ENCODE results near the gene SEMA4B.

SEMA4B gene

DNA sequence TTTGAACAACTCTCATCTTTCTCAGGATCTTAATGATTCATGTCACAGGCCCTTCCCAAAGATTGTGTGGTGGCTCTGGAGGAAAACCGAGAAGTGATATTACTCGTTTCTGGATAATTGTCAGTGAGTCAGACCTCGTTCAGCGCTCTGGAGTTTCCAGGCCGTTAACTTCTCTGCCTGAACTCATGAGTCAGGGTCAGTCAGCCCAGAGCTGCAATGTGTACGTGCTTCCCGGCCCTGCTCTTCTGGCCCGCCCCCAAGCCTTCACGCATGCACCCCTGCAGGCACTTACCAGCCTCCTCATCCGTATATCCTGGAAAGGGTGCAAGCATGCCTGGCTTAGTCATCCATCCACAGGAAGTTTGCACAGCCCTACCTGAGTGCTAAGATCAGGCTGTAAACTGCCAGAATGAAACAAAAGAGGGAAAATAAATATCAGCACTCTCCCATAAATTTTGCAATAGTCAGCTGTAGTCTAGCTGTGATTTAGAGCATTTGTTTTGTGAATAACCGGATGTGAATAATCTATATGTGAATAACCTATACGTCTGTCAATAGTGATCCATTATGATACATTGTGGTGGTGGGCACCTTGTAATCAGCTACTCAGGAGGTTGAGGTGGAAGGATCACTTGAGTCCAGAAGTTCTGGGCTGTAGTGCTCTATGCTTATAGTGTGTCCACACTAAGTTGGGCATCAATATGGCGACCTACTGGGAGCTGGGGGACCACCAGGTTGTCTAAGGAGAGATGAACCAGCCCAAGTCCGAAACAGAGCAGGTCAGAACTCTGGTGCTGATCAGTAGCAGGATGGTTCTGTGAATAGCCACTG lies 35.3 kb upstream of the SEMA4B start:
- H3K27ac ChIP-seq: peak overlapping the region; percentile 94
- TF ChIP-seq, protein P1, sequence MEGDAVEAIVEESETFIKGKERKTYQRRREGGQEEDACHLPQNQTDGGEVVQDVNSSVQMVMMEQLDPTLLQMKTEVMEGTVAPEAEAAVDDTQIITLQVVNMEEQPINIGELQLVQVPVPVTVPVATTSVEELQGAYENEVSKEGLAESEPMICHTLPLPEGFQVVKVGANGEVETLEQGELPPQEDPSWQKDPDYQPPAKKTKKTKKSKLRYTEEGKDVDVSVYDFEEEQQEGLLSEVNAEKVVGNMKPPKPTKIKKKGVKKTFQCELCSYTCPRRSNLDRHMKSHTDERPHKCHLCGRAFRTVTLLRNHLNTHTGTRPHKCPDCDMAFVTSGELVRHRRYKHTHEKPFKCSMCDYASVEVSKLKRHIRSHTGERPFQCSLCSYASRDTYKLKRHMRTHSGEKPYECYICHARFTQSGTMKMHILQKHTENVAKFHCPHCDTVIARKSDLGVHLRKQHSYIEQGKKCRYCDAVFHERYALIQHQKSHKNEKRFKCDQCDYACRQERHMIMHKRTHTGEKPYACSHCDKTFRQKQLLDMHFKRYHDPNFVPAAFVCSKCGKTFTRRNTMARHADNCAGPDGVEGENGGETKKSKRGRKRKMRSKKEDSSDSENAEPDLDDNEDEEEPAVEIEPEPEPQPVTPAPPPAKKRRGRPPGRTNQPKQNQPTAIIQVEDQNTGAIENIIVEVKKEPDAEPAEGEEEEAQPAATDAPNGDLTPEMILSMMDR (conservative IDR thresholded peaks at IDR 0.05; ENCODE audit: low read depth): no peak
- ChIA-PET POLR2A (ENCODE audit: low non-redundant PET) (interaction anchor here (0.7 kb wide), 1 partner anchor 18 kb away, joined by 3 read pairs; no protein-coding TSS in a partner anchor), CTCF (no interaction called here)
- DNase-seq (ENCODE audit: low spot score): peak; percentile 96

DNA sequence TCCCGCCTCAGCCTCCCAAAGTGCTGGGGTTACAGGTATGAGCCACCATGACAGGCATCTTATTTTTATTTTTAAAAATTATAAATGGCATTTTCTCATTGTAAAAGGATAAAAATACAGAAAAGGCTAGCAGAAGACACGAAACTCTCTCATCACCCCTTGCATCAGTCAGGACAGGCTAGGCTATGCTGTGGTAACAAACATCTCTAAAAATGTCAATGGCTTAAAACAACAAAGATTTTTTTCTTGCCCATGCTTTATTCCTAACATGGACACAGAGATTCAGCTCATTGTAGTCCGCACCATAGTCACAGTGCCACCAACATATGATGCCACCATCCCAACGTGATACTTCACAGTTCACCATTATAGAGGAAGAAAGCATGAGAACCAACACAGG lies 34.0 kb upstream of the SEMA4B start:
- no peak for DNase-seq (ENCODE audit: low spot score)
- CTCF ChIA-PET: no interaction called here
- POLR2A ChIA-PET (ENCODE audit: low non-redundant PET): no interaction called here
- peak overlapping the region; percentile 94 for H3K27ac ChIP-seq
- TF ChIP-seq, protein P1 (conservative IDR thresholded peaks at IDR 0.05; ENCODE audit: low read depth): no peak

DNA sequence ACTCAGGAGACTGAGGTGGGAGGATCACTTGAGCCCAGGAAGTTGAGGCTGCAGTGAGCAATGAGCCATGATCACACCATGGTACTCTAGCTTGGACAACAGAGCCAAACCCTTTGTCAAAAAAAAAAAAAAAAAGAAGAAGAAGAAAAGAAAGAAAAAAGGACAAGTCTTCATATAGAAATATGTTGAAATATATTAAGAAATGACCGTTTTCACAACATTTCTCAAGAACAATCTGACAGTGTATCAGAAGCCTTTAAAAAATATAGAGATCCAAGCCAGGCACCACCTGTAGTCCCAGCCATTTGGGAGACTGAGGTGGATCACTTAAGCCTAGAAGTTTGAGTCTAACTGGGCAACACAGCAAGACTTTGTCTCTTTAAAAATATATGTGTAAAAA lies 29.5 kb upstream of the SEMA4B start:
- H3K27ac ChIP-seq: no peak overlapping the region
- TF ChIP-seq, protein P1 (conservative IDR thresholded peaks at IDR 0.05; ENCODE audit: low read depth): no peak
- POLR2A ChIA-PET (ENCODE audit: low non-redundant PET): no interaction called here
- CTCF ChIA-PET: no interaction called here
- DNase-seq (ENCODE audit: low spot score): no peak

DNA sequence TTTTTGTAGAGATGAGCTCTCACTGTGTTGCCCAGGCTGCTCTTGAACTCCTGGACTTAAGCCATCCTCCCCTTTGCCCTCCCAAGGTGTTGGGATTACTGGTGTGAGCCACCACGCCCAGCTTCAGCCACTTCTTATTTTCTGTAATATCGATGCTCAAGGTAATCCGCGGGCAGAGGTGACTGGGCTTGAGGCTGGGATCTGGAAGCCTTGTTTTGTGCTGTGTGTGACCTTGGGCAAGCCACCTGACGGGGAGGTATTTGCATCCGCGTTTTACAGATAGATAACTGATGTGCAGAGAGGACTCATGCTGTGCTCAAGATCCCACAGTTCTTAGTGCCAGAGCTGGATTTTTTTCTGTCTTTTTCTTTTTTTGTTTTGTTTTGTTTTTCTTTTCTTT lies 27.8 kb upstream of the SEMA4B start:
- POLR2A ChIA-PET (ENCODE audit: low non-redundant PET): interaction anchor here (0.7 kb wide), 1 partner anchor 18 kb away, joined by 3 read pairs; no protein-coding TSS in a partner anchor
- TF ChIP-seq, protein P1 (conservative IDR thresholded peaks at IDR 0.05; ENCODE audit: low read depth): no peak
- DNase-seq (ENCODE audit: low spot score): no peak
- H3K27ac ChIP-seq: peak overlapping the region; percentile 48
- CTCF ChIA-PET: interaction anchor here (0.5 kb wide), 1 partner anchor 71 kb away, joined by 3 read pairs; no protein-coding TSS in a partner anchor

DNA sequence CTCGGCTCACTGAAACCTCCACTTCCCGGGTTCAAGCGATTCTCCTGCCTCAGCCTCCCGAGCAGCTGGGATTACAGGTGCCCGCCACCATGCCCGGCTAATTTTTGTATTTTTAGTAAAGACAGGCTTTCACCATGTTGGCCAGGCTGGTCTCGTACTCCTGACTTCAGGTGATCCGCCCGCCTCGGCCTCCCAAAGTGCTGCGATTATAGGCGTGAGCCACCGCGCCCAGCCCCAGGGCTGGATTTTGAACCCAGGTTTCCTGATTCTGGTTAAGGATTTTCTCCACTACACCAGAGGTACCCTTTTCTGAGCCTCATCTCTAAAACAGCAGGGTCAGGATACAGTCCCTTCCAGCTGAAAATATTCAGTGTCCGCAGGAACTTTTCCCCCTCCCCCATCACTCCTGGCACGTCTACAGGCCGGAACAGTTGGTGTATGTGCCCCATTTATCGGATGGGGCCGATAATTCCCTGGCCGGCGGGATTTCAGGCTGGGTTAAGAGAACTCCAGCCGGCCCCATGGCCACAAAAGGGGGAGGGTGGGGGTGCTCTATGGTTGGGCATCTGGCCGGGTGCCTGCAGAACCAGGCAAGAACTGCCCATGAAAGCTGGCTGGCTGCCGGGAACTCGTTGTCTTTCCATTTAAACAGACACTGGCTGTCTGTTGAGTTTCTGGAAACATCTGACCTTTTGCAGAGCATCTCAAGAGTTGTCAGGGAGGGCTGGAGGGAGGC lies 26.8 kb upstream of the SEMA4B start:
- CTCF ChIA-PET: interaction anchor here (0.6 to 0.7 kb wide), 3 partner anchors 41 to 889 kb away, joined by 3 to 4 read pairs (median 3); no protein-coding TSS in a partner anchor
- H3K27ac ChIP-seq: peak overlapping the region; percentile 66
- no peak for DNase-seq (ENCODE audit: low spot score)
- POLR2A ChIA-PET (ENCODE audit: low non-redundant PET): no interaction called here
- TF ChIP-seq, protein P1 (conservative IDR thresholded peaks at IDR 0.05; ENCODE audit: low read depth): no peak

DNA sequence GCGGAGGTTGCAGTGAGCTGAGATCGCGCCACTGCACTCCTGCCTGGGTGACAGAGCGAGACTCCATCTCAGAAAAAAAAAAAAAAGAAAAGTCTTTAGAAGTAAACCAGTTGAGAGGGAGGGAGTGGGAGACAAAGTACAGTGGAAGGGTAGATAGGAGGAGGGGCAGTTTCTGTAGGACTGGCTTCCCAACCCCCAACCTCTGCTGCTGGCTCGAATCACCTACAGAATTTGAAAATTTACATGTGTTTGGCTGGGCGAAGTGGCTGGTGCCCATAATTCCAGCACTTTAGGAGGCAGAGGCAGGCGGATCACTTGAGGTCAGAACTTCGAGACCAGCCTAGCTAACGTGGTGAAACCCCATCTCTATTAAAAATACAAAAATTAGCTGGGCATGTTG lies 24.1 kb upstream of the SEMA4B start:
- ChIA-PET POLR2A (ENCODE audit: low non-redundant PET) (no interaction called here), CTCF (no interaction called here)

More for the DNA sequence above, 24.1 kb upstream of the SEMA4B start:
- no peak for DNase-seq (ENCODE audit: low spot score)
- no peak overlapping the region for H3K27ac ChIP-seq
- TF ChIP-seq, protein P1 (conservative IDR thresholded peaks at IDR 0.05; ENCODE audit: low read depth): no peak
